HCT116 (cell line): Measurements from ENCODE around the gene KSR2. TPM values are rescaled to one million over a fixed set of nuclear protein-coding genes. Genes with fewer than 3 reads are reported as not detected.

ENCODE experiments used
- ATAC-seq: fragments of 200-7000 bp; cut with Tn5 transposase; 2 replicates; pipeline ENCODE4 v1.9.1; 2020; ENCODE audit warnings: mild to moderate bottlenecking, moderate library complexity
- BruUV-seq: library from RNA; stranded (reverse); fragments of 400-500 nt; replicated peaks from 2 replicates; lab custom pipeline; 2021; lab: Mats Ljungman, UMichigan
- CTCF ChIA-PET: fragments of 300-600 bp; sonication (Branson Sonifier 250); formaldehyde crosslinking; loops from one replicate; lab custom pipeline; 2021; ENCODE audit warnings: antibody characterized with exemption; lab: Charles Lee
- POLR2A ChIA-PET: fragments of 300-600, 350-600 bp; sonication (Branson Sonifier 250); formaldehyde crosslinking; loops from one replicate; lab custom pipeline; 2021; ENCODE audit warnings: antibody characterized with exemption; lab: Charles Lee
- RAD21 ChIA-PET, 2 experiments: fragments of 300-600 bp; sonication (Branson Sonifier 250); formaldehyde crosslinking; loops; one replicate each; lab custom pipeline; 2023; ENCODE audit warnings: low total read pairs in 2 of 2; ENCODE audit not compliant: uncharacterized antibody in 2 of 2, unreplicated experiment in 2 of 2, low non-redundant PET in 1 of 2; lab: Charles Lee
- DNase-seq: peaks from one replicate; pipeline ENCODE4 v3.0.0-alpha.2; 2010; ENCODE audit warnings: low read depth, low spot score
- H2AFZ ChIP-seq: fragments of 200-600 bp; shearing (Covaris generic), sonication (generic); 2 replicates; pipeline ENCODE4 v1.6.1; 2017; ENCODE audit warnings: low read depth, mixed run types, mixed read lengths, antibody characterized with exemption, low read length; ENCODE audit not compliant: poor library complexity, severe bottlenecking
- H3K27ac ChIP-seq: 2 replicates; pipeline ENCODE4 v1.5.1; 2012; ENCODE audit warnings: low read depth, low read length
- H3K27me3 ChIP-seq: fragments of 200-600 bp; sonication (generic); 2 replicates; pipeline ENCODE4 v1.6.1; 2016; ENCODE audit warnings: mixed run types, low read length, mixed read lengths; ENCODE audit not compliant: insufficient read depth
- H3K36me3 ChIP-seq, 2 experiments: fragments of 200-500 bp in 1 of 2; fragments of 200-600 bp in 1 of 2; sonication (Bioruptor generic) in 1 of 2; sonication (generic) in 1 of 2; 2 replicates each; pipeline versions ENCODE4 v1.5.1 to v1.6.1; 2014 to 2016; ENCODE audit warnings: low read length in 2 of 2, inconsistent platforms in 1 of 2, mixed read lengths in 1 of 2, mixed run types in 1 of 2; ENCODE audit not compliant: insufficient read depth in 2 of 2, control insufficient read depth in 1 of 2
- H3K4me1 ChIP-seq, 2 experiments: fragments of 200-600 bp in 1 of 2; sonication (generic) in 1 of 2; 2 replicates each; pipeline versions ENCODE4 v1.5.1 to v1.6.1; 2012 to 2017; ENCODE audit warnings: low read length in 2 of 2, inconsistent platforms in 1 of 2, mild to moderate bottlenecking in 1 of 2, mixed read lengths in 1 of 2, mixed run types in 1 of 2, moderate library complexity in 1 of 2; ENCODE audit not compliant: insufficient read depth in 2 of 2, control insufficient read depth in 1 of 2
- H3K4me2 ChIP-seq: fragments of 200-600 bp; sonication (generic); 2 replicates; pipeline ENCODE4 v1.6.1; 2017; ENCODE audit warnings: mixed run types, low read length, mixed read lengths
- H3K4me3 ChIP-seq, 2 experiments: fragments of 200-600 bp in 1 of 2; sonication (generic) in 1 of 2; replicated peaks in 1 of 2; 2 replicates each; pipeline ENCODE4 v1.5.1; 2011 to 2016; ENCODE audit warnings: low read length in 2 of 2, control low read depth in 1 of 2, low read depth in 1 of 2, mild to moderate bottlenecking in 1 of 2, mixed read lengths in 1 of 2, mixed run types in 1 of 2
- H3K79me2 ChIP-seq: fragments of 200-600 bp; sonication (generic); 2 replicates; pipeline ENCODE4 v1.6.1; 2017; ENCODE audit warnings: mild to moderate bottlenecking, mixed run types, low read length, moderate library complexity, mixed read lengths; ENCODE audit not compliant: insufficient read depth
- H3K9ac ChIP-seq: fragments of 200-600 bp; sonication (generic); 2 replicates; pipeline ENCODE4 v1.6.1; 2016; ENCODE audit warnings: low read length, mixed read lengths
- H3K9me2 ChIP-seq: fragments of 200-600 bp; sonication (generic), shearing (Covaris generic); 2 replicates; pipeline ENCODE4 v1.6.1; 2017; ENCODE audit warnings: mixed run types, mild to moderate bottlenecking, moderate library complexity; ENCODE audit not compliant: insufficient read depth
- H3K9me3 ChIP-seq, 2 experiments: fragments of 200-500 bp in 1 of 2; fragments of 200-600 bp in 1 of 2; sonication (Bioruptor generic) in 1 of 2; sonication (generic) in 1 of 2; 2 replicates each; pipeline ENCODE4 v1.6.1; 2014 to 2017; ENCODE audit warnings: low read length in 2 of 2, mixed read lengths in 2 of 2, inconsistent platforms in 1 of 2, low read depth in 1 of 2, mild to moderate bottlenecking in 1 of 2, mixed run types in 1 of 2, moderate library complexity in 1 of 2; ENCODE audit not compliant: control insufficient read depth in 1 of 2, insufficient read depth in 1 of 2
- H4K20me1 ChIP-seq: fragments of 200-600 bp; sonication (generic), shearing (Covaris generic); 2 replicates; pipeline ENCODE4 v1.6.1; 2017; ENCODE audit warnings: mixed run types, mild to moderate bottlenecking, moderate library complexity; ENCODE audit not compliant: insufficient read depth
- CBX3 ChIP-seq: IDR thresholded peaks from 2 replicates; pipeline ENCODE4 v1.6.1; 2012; ENCODE audit warnings: low read depth
- CEBPB ChIP-seq: IDR thresholded peaks from 2 replicates; pipeline ENCODE4 v1.6.1; 2012; ENCODE audit warnings: low read depth
- EGR1 ChIP-seq: IDR thresholded peaks from 2 replicates; pipeline ENCODE4 v1.6.1; 2012; ENCODE audit warnings: low read depth
- FOSL1 ChIP-seq: IDR thresholded peaks from 2 replicates; pipeline ENCODE4 v1.6.1; 2012; ENCODE audit warnings: low read depth
- POLR2A ChIP-seq: IDR thresholded peaks from 2 replicates; pipeline ENCODE4 v1.7.0; 2011; ENCODE audit warnings: borderline replicate concordance; ENCODE audit not compliant: insufficient read depth, insufficient read length; ENCODE audit errors: extremely low read depth
- ZFX ChIP-seq: fragments of 450-650 bp; IDR thresholded peaks from 2 replicates; pipeline ENCODE4 v1.6.1; 2017
- intact Hi-C: fragments of 100-400 bp; cut with micrococcal nuclease; formaldehyde crosslinking; loops from 2 replicates; pipeline ENCODE4 v1.10.0; 2022
- total RNA-seq: library from RNA; stranded (reverse); gene quantifications from one replicate; pipeline ENCODE4 v1.2.1, GENCODE V29; 2021; ENCODE audit not compliant: unreplicated experiment
- TF ChIP-seq, protein P1 (sequence below): IDR thresholded peaks from 2 replicates; pipeline ENCODE4 v1.6.1; 2011; ENCODE audit warnings: mild to moderate bottlenecking, low read length, moderate library complexity; ENCODE audit not compliant: insufficient replicate concordance; ENCODE audit errors: extremely low read depth
- TF ChIP-seq, protein P2 (sequence below), 3 experiments: fragments of 200-600 bp in 1 of 3; sonication (generic) in 1 of 3; IDR thresholded peaks in 2 of 3; conservative IDR thresholded peaks in 1 of 3; 2 replicates each; pipeline ENCODE4 v1.5.1; 2012 to 2017; ENCODE audit warnings: low read depth in 2 of 3, low read length in 2 of 3, antibody characterized with exemption in 1 of 3, borderline replicate concordance in 1 of 3, control low read depth in 1 of 3, mild to moderate bottlenecking in 1 of 3, mixed read lengths in 1 of 3, mixed run types in 1 of 3, moderate library complexity in 1 of 3; ENCODE audit not compliant: insufficient read depth in 1 of 3

Gene KSR2
- total RNA-seq, 1 experiment from 2014 or later = 10.1 TPM

DNA sequence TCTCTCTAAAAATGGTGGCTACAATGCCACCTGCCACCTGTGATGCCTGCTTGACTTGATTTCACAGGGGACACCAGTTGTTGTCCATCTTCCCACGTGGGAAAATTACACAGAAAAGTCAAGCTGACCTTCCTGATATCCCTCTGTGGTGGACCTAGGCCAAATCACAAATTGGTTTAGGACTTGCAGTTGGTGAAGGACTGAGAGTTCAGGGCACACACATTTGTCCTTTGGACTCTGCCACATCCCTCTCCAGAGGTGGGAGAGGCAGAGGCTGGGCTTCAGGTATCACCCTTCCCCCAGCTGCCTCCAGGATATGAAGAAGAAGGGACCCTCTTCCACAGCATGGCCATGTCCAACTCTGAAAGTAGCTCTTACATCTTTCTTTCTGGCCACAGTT is 551.8 kb downstream of the KSR2 start:
- H3K79me2 ChIP-seq = no peaks in the 10 kb centered on the region
- DNase-seq = no peak
- H4K20me1 ChIP-seq = no peaks in the 10 kb centered on the region
- no peaks in the 10 kb centered on the region for H3K36me3 ChIP-seq
- H3K4me2 ChIP-seq = no peak overlapping the region
- no peak overlapping the region for H3K9ac ChIP-seq
- H3K27me3 ChIP-seq = peaks cover 4% of the 10 kb centered on the region; the same call in 1 of the 2 replicates
- POLR2A ChIA-PET = no interaction called here
- no peak overlapping the region for H3K4me3 ChIP-seq
- H3K27ac ChIP-seq = no peak overlapping the region
- ATAC-seq = no peak
- TF ChIP-seq FOSL1 = no peak
- no peaks in the 10 kb centered on the region for H3K9me2 ChIP-seq
- intact Hi-C loops = no loop called here
- H2AFZ ChIP-seq = no peak overlapping the region
- CTCF ChIA-PET = no interaction called here
- H3K4me1 ChIP-seq = no peaks in the 10 kb centered on the region
- RAD21 ChIA-PET = no interaction called here
- H3K9me3 ChIP-seq = no peaks in the 10 kb centered on the region
- no TSS peak for BruUV-seq

DNA sequence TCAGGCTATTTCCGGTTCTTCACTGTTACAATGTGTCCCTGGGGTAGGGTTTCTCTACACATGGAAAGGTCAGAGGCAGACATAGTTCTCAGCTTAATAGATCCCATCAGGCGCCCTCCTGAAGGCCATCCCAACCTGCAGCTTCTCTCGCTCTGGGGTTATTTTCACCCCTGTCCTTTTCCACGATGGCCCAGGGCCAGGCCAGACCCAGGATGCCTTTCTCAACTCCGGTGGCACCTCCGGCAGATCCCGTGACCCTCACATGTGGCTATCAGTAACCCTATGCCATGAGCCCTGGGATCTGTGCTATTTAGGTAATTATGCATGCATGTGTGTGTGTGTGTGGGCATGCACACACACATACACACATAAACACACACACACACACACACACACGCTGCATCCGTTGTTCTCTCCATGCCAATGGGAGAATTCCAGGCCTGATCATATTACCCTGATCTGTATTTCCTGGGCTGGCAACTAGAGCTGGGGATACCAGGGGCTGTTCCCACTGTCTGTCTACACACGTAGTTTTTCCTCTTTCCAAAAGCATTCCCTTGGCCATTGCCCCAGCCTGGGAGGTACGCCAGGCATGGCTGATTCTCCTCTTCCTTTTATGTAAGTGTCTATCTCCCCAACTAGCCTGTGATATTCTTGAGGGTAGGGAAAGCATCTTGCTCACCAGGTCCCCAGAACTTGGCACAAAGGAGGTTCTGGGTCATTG is 556.2 kb downstream of the KSR2 start:
- ChIA-PET CTCF (no interaction called here), POLR2A (no interaction called here), RAD21 (no interaction called here)
- intact Hi-C loops = no loop called here
- DNase-seq (no peak), ATAC-seq (no peak)
- peaks cover 8 to 10% of the 10 kb centered on the region in 2 experiments; a peak in 3 of 4 replicates for H3K4me1 ChIP-seq
- no peaks in the 10 kb centered on the region for H3K79me2 ChIP-seq
- H3K36me3 ChIP-seq = no peaks in the 10 kb centered on the region
- H3K9me2 ChIP-seq = no peaks in the 10 kb centered on the region
- no peaks in the 10 kb centered on the region for H3K9me3 ChIP-seq
- TF ChIP-seq, protein P1, sequence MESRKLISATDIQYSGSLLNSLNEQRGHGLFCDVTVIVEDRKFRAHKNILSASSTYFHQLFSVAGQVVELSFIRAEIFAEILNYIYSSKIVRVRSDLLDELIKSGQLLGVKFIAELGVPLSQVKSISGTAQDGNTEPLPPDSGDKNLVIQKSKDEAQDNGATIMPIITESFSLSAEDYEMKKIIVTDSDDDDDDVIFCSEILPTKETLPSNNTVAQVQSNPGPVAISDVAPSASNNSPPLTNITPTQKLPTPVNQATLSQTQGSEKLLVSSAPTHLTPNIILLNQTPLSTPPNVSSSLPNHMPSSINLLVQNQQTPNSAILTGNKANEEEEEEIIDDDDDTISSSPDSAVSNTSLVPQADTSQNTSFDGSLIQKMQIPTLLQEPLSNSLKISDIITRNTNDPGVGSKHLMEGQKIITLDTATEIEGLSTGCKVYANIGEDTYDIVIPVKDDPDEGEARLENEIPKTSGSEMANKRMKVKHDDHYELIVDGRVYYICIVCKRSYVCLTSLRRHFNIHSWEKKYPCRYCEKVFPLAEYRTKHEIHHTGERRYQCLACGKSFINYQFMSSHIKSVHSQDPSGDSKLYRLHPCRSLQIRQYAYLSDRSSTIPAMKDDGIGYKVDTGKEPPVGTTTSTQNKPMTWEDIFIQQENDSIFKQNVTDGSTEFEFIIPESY = no peak
- TF ChIP-seq EGR1 (no peak), ZFX (no peak), POLR2A (no peak), CEBPB (no peak), CBX3 (no peak)
- TF ChIP-seq, protein P2, sequence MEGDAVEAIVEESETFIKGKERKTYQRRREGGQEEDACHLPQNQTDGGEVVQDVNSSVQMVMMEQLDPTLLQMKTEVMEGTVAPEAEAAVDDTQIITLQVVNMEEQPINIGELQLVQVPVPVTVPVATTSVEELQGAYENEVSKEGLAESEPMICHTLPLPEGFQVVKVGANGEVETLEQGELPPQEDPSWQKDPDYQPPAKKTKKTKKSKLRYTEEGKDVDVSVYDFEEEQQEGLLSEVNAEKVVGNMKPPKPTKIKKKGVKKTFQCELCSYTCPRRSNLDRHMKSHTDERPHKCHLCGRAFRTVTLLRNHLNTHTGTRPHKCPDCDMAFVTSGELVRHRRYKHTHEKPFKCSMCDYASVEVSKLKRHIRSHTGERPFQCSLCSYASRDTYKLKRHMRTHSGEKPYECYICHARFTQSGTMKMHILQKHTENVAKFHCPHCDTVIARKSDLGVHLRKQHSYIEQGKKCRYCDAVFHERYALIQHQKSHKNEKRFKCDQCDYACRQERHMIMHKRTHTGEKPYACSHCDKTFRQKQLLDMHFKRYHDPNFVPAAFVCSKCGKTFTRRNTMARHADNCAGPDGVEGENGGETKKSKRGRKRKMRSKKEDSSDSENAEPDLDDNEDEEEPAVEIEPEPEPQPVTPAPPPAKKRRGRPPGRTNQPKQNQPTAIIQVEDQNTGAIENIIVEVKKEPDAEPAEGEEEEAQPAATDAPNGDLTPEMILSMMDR (IDR thresholded peaks at IDR 0.05 in 2 of 3, conservative IDR thresholded peaks at IDR 0.05 in 1 of 3; ENCODE audit: borderline replicate concordance in 1 of 3, insufficient read depth in 1 of 3, low read depth in 2 of 3, low read length in 2 of 3) = no peak
- no peak overlapping the region for H3K4me3 ChIP-seq
- no peak overlapping the region for H3K4me2 ChIP-seq
- H3K27me3 ChIP-seq = no peaks in the 10 kb centered on the region
- no peak overlapping the region for H3K27ac ChIP-seq
- BruUV-seq = no TSS peak
- no peak overlapping the region for H2AFZ ChIP-seq
- H3K9ac ChIP-seq = no peak overlapping the region
- no peaks in the 10 kb centered on the region for H4K20me1 ChIP-seq
